ENCODE measurements around the gene DCUN1D1. TPM values are rescaled to one million over a fixed set of nuclear protein-coding genes. Genes with fewer than 3 reads are reported as not detected.
A peak's percentile ranks its signal among the peaks of the same experiment; 100 is the strongest.

The DCUN1D1 gene
- total RNA-seq, 1 donor from 2014 or later = 59.8 TPM

- H3K27me3 Mint-ChIP-seq (ENCODE audit: low read depth) = no peaks in the 10 kb centered on the region
- peaks cover 43% of the 10 kb centered on the region for H3K36me3 Mint-ChIP-seq (ENCODE audit: low read depth)
- H3K27ac Mint-ChIP-seq = no peak overlapping the region
- intact Hi-C loops (cut with micrococcal nuclease) = no loop called here
- H3K4me1 Mint-ChIP-seq (ENCODE audit: low read depth) = peaks cover 28% of the 10 kb centered on the region
- no peak for DNase-seq (ENCODE audit: low spot score)
- no peak overlapping the region for H3K4me3 Mint-ChIP-seq (ENCODE audit: low read depth)
- H3K9me3 Mint-ChIP-seq = no peaks in the 10 kb centered on the region
These were observed 63.2 kb downstream of the DCUN1D1 start for GRCh38 chr3:182917134-182917533.

- DNase-seq (ENCODE audit: low spot score) = no peak
- H3K9me3 Mint-ChIP-seq = no peaks in the 10 kb centered on the region
- peaks cover 46% of the 10 kb centered on the region for H3K36me3 Mint-ChIP-seq (ENCODE audit: low read depth)
- peak overlapping the region; percentile 50 for H3K27ac Mint-ChIP-seq
- no peaks in the 10 kb centered on the region for H3K27me3 Mint-ChIP-seq (ENCODE audit: low read depth)
- peaks cover 47% of the 10 kb centered on the region for H3K4me1 Mint-ChIP-seq (ENCODE audit: low read depth)
- H3K4me3 Mint-ChIP-seq (ENCODE audit: low read depth) = peak overlapping the region; percentile 9
- intact Hi-C loops (cut with micrococcal nuclease) = loop anchor here (5.0 kb wide), 1 partner anchor 33 kb away; no protein-coding TSS in a partner anchor
These were observed 66.0 kb downstream of the DCUN1D1 start for GRCh38 chr3:182914341-182914740.

DNA sequence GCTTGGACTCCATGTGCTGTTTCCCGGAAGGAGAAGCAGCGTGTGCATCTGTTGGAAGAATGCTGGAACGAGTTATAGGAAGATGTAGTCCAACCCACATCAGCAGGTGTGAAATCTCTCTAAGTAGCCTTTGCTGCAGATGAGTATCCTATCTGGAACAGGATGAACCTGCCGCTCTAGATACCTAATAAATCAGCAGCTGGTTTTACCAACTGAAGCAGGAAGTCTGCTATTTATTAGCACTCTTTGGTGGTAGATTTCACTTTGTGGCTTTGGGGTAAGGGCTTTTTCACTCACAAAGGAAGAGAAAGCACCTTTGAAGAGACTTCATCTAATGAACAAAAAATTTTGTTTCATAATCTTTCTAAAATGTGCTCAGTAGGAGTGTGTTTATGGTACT is 66.4 kb downstream of the DCUN1D1 start:
- intact Hi-C loops (cut with micrococcal nuclease) = loop anchor here (5.0 kb wide), 1 partner anchor 33 kb away; no protein-coding TSS in a partner anchor
- Mint-ChIP-seq H3K27ac (peak overlapping the region; percentile 1), H3K9me3 (no peaks in the 10 kb centered on the region), H3K4me3 (ENCODE audit: low read depth) (no peak overlapping the region), H3K4me1 (ENCODE audit: low read depth) (peaks cover 50% of the 10 kb centered on the region), H3K27me3 (ENCODE audit: low read depth) (no peaks in the 10 kb centered on the region), H3K36me3 (ENCODE audit: low read depth) (peaks cover 46% of the 10 kb centered on the region)
- DNase-seq (ENCODE audit: low spot score) = no peak

- Mint-ChIP-seq H3K36me3 (ENCODE audit: low read depth) (peaks cover 49% of the 10 kb centered on the region), H3K27me3 (ENCODE audit: low read depth) (no peaks in the 10 kb centered on the region), H3K27ac (peak overlapping the region; percentile 19), H3K9me3 (no peaks in the 10 kb centered on the region), H3K4me3 (ENCODE audit: low read depth) (no peak overlapping the region), H3K4me1 (ENCODE audit: low read depth) (peaks cover 50% of the 10 kb centered on the region)
- intact Hi-C loops (cut with micrococcal nuclease) = loop anchor here (5.0 kb wide), 1 partner anchor 35 kb away; no protein-coding TSS in a partner anchor
- DNase-seq (ENCODE audit: low spot score) = no peak
These were observed 67.9 kb downstream of the DCUN1D1 start for GRCh38 chr3:182912474-182912873.

DNA sequence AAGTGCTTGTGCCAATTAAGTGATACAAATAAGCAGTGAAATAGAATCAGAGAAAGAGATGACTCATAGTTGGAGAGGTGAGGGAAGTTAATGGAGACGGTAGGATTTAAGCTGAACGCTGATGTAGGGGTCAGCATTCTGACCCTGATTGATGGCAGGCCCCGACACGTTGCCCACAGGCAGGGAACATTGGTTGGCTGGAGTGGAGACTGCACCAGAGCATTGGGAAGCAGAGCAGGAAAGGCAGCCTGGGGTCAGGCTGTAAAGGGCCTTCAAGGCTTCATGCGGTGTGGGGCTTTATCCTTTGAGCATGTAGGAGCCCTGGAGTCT is 68.6 kb downstream of the DCUN1D1 start:
- Mint-ChIP-seq H3K27ac (peak overlapping the region; percentile 58), H3K4me1 (ENCODE audit: low read depth) (peaks cover 50% of the 10 kb centered on the region)

DNA sequence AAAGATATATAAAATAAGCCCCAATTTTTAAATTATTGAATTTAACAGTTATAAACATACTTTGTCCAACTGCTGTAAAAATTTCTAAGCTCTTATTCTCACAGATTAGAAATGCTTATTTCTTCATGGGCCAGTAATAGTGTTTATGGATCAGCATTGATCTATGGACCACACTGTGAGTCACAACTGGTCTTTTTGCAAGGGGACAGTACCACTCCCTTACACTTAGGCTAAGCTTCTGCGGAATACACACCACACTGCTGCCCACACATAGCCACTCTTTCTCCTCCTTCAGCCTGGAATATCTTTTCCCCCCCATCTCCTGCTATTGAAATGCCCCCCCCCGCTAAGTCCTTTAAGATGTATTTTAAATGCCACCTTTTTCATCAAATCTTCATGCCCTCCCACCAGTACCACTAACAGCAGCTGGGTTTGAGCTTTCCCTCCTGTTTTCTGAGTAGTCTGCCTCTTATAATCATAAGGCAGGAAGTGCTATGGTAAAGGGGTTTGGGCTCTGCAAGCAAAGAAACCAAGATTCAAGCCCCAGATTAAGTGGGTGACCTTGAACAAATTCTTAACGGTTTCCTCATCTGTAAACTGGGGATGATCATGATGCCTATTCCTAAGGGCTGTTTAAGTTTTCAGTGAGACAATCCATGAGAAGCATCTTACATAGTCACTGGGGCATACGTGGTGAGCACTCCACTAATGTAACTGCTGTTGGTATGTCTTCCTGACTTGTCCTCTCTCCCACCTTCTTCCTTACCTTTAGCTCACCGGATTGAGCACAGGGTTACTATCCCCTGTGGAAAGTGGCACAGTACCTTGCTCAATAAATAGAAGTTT is 69.2 kb downstream of the DCUN1D1 start:
- peak overlapping the region; percentile 58 for H3K27ac Mint-ChIP-seq
- H3K4me1 Mint-ChIP-seq (ENCODE audit: low read depth) = peaks cover 50% of the 10 kb centered on the region
- H3K4me3 Mint-ChIP-seq (ENCODE audit: low read depth) = peak overlapping the region; percentile 10
- intact Hi-C loops (cut with micrococcal nuclease) = loop anchor here (1.0 to 5.0 kb wide), 2 partner anchors 36 to 56 kb away; no protein-coding TSS in a partner anchor
- H3K9me3 Mint-ChIP-seq = no peaks in the 10 kb centered on the region
- no peaks in the 10 kb centered on the region for H3K27me3 Mint-ChIP-seq (ENCODE audit: low read depth)
- H3K36me3 Mint-ChIP-seq (ENCODE audit: low read depth) = peaks cover 47% of the 10 kb centered on the region
- DNase-seq (ENCODE audit: low spot score) = no peak

More for the DNA sequence above, 68.6 kb downstream of the DCUN1D1 start:
- no peaks in the 10 kb centered on the region for H3K27me3 Mint-ChIP-seq (ENCODE audit: low read depth)
- H3K4me3 Mint-ChIP-seq (ENCODE audit: low read depth) = no peak overlapping the region
- H3K36me3 Mint-ChIP-seq (ENCODE audit: low read depth) = peaks cover 45% of the 10 kb centered on the region
- intact Hi-C loops (cut with micrococcal nuclease) = loop anchor here (1.0 to 5.0 kb wide), 2 partner anchors 36 to 56 kb away; no protein-coding TSS in a partner anchor
- no peaks in the 10 kb centered on the region for H3K9me3 Mint-ChIP-seq
- no peak for DNase-seq (ENCODE audit: low spot score)

DNA sequence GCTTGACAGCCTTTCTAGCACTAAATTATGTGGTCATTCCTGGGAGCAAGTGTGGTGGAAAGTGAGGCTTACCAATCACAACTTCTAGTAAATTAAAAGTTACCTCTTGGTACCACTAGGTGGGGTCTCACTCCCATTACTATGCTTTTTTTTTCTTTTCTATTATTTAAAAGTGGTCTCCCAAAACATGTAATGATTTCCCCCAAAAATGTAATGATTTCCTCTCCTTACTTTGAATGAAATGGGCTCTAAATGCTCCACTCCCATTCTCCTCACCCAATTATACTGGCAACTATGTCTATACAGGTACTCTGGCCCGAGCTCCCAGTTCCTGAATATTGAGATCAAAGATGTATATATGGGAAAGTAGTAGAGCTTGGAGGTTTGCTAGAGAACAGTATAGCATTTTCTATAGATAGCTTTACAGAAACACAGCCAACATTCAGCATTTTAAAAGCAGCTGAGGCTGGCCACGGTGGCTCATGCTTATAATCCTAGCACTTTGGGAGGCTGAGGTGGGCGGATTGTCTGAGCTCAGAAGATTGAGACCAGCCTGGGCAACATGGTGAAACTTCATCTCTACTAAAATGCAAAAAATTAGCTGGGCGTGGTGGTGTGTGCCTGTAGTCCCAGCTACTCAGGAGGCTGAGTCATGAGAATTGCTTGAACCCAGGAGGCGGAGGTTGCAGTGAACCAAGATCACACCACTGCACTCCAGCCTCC is 70.9 kb downstream of the DCUN1D1 start:
- H3K4me1 Mint-ChIP-seq (ENCODE audit: low read depth) = peaks cover 44% of the 10 kb centered on the region
- no peak overlapping the region for H3K27ac Mint-ChIP-seq
- H3K27me3 Mint-ChIP-seq (ENCODE audit: low read depth) = no peaks in the 10 kb centered on the region
- DNase-seq (ENCODE audit: low spot score) = no peak
- intact Hi-C loops (cut with micrococcal nuclease) = loop anchor here (5.0 to 10.0 kb wide), 2 partner anchors 38 to 185 kb away; partner anchors contain the start of gene MCCC1
- no peaks in the 10 kb centered on the region for H3K9me3 Mint-ChIP-seq
- H3K36me3 Mint-ChIP-seq (ENCODE audit: low read depth) = peaks cover 43% of the 10 kb centered on the region
- no peak overlapping the region for H3K4me3 Mint-ChIP-seq (ENCODE audit: low read depth)

- Mint-ChIP-seq H3K27me3 (ENCODE audit: low read depth) (no peaks in the 10 kb centered on the region), H3K4me1 (ENCODE audit: low read depth) (peaks cover 37% of the 10 kb centered on the region), H3K4me3 (ENCODE audit: low read depth) (no peak overlapping the region), H3K36me3 (ENCODE audit: low read depth) (peaks cover 43% of the 10 kb centered on the region), H3K9me3 (no peaks in the 10 kb centered on the region), H3K27ac (no peak overlapping the region)
- intact Hi-C loops (cut with micrococcal nuclease) = loop anchor here (10.0 kb wide), 1 partner anchor 186 kb away; the partner anchor contains the start of gene MCCC1
- DNase-seq (ENCODE audit: low spot score) = no peak
These were observed 71.9 kb downstream of the DCUN1D1 start for GRCh38 chr3:182908471-182908870.

DNA sequence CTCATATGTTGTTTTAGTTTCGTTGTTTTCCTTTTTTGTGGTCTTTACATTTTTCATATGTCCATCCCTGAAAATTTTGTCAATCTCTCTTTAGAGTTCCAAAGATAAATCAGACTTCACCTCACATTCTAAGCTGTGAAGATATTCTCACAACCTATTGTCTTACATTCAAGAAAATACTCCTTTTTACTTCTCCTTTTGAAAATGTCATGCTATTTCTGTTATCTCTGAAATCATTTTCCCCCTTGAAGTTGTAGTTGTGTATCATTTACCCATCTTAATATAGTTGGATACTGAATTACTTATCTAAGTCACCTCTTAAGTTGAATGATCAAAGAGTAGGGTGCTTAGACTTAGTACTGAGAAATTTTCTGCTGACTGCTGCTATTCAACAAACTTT is 74.3 kb downstream of the DCUN1D1 start:
- no peak for DNase-seq (ENCODE audit: low spot score)
- H3K36me3 Mint-ChIP-seq (ENCODE audit: low read depth) = peaks cover 35% of the 10 kb centered on the region
- no peak overlapping the region for H3K4me3 Mint-ChIP-seq (ENCODE audit: low read depth)
- H3K9me3 Mint-ChIP-seq = no peaks in the 10 kb centered on the region
- H3K27ac Mint-ChIP-seq = no peak overlapping the region
- intact Hi-C loops (cut with micrococcal nuclease) = loop anchor here (10.0 kb wide), 1 partner anchor 189 kb away; the partner anchor contains the start of gene MCCC1
- H3K27me3 Mint-ChIP-seq (ENCODE audit: low read depth) = no peaks in the 10 kb centered on the region
- peaks cover 16% of the 10 kb centered on the region for H3K4me1 Mint-ChIP-seq (ENCODE audit: low read depth)

DNA sequence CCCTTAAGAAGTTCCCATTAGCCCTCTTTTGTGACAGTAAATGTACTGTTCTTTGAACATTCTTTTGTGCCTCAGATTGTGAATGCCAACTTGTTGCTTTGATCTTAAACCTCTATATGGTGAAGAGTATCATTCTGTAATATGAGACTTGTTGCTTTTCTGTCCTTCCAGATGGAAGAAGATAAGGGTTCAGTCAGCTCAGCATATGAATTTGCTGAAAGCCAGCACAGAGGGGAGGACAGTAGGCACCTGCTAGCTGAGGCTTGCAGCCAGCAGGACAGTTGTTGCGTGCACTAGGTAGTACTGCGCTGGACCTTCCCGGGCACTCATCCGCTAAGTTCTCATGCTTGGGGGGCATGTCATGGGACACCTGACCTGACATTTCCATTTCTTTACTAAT is 74.7 kb downstream of the DCUN1D1 start:
- no peaks in the 10 kb centered on the region for H3K27me3 Mint-ChIP-seq (ENCODE audit: low read depth)
- no peak for DNase-seq (ENCODE audit: low spot score)
- H3K36me3 Mint-ChIP-seq (ENCODE audit: low read depth) = peaks cover 33% of the 10 kb centered on the region
- H3K9me3 Mint-ChIP-seq = no peaks in the 10 kb centered on the region
- no peak overlapping the region for H3K27ac Mint-ChIP-seq
- H3K4me3 Mint-ChIP-seq (ENCODE audit: low read depth) = no peak overlapping the region
- H3K4me1 Mint-ChIP-seq (ENCODE audit: low read depth) = peaks cover 13% of the 10 kb centered on the region
- intact Hi-C loops (cut with micrococcal nuclease) = loop anchor here (10.0 kb wide), 1 partner anchor 189 kb away; the partner anchor contains the start of gene MCCC1

DNA sequence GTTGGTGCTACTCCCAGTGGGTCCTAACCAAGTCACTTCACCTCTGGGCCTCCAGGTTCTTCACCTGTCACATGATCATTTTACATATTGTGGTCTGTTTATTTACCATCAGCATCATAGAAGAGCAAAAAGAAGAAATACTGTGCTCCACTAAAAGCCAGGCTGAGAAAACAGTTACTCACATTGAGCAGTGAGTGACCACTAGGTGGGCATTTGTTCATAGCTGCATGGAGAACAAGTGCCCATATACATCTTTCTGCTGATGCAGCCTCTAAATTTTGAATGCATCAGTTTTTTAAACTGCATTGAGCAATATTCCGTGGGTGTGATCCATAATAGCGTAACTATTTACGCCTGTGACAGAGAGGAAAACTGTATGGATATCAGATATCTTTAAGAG is 76.2 kb downstream of the DCUN1D1 start:
- no peak overlapping the region for H3K4me3 Mint-ChIP-seq (ENCODE audit: low read depth)
- no peak for DNase-seq (ENCODE audit: low spot score)
- intact Hi-C loops (cut with micrococcal nuclease) = loop anchor here (10.0 kb wide), 1 partner anchor 191 kb away; the partner anchor contains the start of gene MCCC1
- no peak overlapping the region for H3K27ac Mint-ChIP-seq
- H3K4me1 Mint-ChIP-seq (ENCODE audit: low read depth) = peaks cover 3% of the 10 kb centered on the region
- H3K9me3 Mint-ChIP-seq = no peaks in the 10 kb centered on the region
- H3K27me3 Mint-ChIP-seq (ENCODE audit: low read depth) = no peaks in the 10 kb centered on the region
- peaks cover 33% of the 10 kb centered on the region for H3K36me3 Mint-ChIP-seq (ENCODE audit: low read depth)

GRCh38 chr3:182902236-182902635 is 78.1 kb downstream of the DCUN1D1 start:
- peaks cover 35% of the 10 kb centered on the region for H3K36me3 Mint-ChIP-seq (ENCODE audit: low read depth)
- intact Hi-C loops (cut with micrococcal nuclease) = loop anchor here (10.0 kb wide), 1 partner anchor 193 kb away; the partner anchor contains the start of gene MCCC1
- DNase-seq (ENCODE audit: low spot score) = no peak
- no peak overlapping the region for H3K27ac Mint-ChIP-seq
- H3K4me3 Mint-ChIP-seq (ENCODE audit: low read depth) = no peak overlapping the region
- no peaks in the 10 kb centered on the region for H3K27me3 Mint-ChIP-seq (ENCODE audit: low read depth)
- H3K4me1 Mint-ChIP-seq (ENCODE audit: low read depth) = peaks cover 1% of the 10 kb centered on the region
- H3K9me3 Mint-ChIP-seq = no peaks in the 10 kb centered on the region

All from activated T-helper 2 cell treated with anti-CD3 and anti-CD28 coated beads, Interferon-gamma antibody, Interleukin-2, Interleukin-4, amounts not matched to agents 10 μg/mL and 5 μg/mL and 100 μg/mL, durations not matched to agents 14 hours and 24 hours and 36 hours (primary cell).